KOPT-K1 (cell line): ENCODE measurements around the gene NCS1.

Source experiments
- H3K27ac ChIP-seq: fragments of 200-600 bp; sonication (generic); 2 replicates; pipeline ENCODE4 v1.5.1; 2016; ENCODE audit warnings: antibody characterized with exemption, mild to moderate bottlenecking, low read depth, low read length; ENCODE audit not compliant: poor library complexity, severe bottlenecking
- H3K36me3 ChIP-seq: fragments of 200-600 bp; sonication (generic); 2 replicates; pipeline ENCODE4 v1.5.1; 2017; ENCODE audit warnings: antibody characterized with exemption, mild to moderate bottlenecking, low read length, moderate library complexity; ENCODE audit not compliant: insufficient read depth
- H3K9me3 ChIP-seq: fragments of 200-600 bp; sonication (generic); 2 replicates; pipeline ENCODE4 v1.5.1; 2017; ENCODE audit warnings: antibody characterized with exemption, low read length, mild to moderate bottlenecking; ENCODE audit not compliant: insufficient read depth, poor library complexity, severe bottlenecking

NCS1 gene

GRCh38 chr9:130204959-130205358, 32.8 kb downstream of the NCS1 start:
- H3K9me3 ChIP-seq: no peaks in the 10 kb centered on the region
- no peak overlapping the region for H3K27ac ChIP-seq
- no peaks in the 10 kb centered on the region for H3K36me3 ChIP-seq

- Histone ChIP-seq H3K27ac (no peak overlapping the region), H3K9me3 (no peaks in the 10 kb centered on the region), H3K36me3 (no peaks in the 10 kb centered on the region)
Measured at GRCh38 chr9:130205912-130206311, 33.7 kb downstream of the NCS1 start.

DNA sequence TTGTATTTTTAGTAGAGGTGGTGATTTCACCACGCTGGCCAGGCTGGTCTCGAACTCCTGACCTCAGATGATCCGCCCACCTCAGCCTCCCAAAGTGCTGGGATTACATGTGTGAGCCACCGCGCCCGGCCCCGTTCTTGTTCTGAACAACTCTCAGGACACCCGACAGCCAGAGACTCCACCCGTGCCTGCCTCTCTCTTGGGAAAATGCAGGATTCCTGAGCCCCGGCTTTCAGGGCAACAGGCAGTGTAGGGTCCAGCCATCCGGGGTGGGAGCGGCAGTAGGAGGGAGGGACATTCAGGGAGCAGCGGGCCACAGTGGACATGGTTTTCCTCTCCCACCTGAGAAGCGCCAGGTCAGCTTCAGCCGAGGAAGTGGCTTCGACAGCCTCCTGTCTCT, 34.4 kb downstream of the NCS1 start:
- H3K27ac ChIP-seq: no peak overlapping the region
- H3K36me3 ChIP-seq: no peaks in the 10 kb centered on the region
- no peaks in the 10 kb centered on the region for H3K9me3 ChIP-seq

DNA sequence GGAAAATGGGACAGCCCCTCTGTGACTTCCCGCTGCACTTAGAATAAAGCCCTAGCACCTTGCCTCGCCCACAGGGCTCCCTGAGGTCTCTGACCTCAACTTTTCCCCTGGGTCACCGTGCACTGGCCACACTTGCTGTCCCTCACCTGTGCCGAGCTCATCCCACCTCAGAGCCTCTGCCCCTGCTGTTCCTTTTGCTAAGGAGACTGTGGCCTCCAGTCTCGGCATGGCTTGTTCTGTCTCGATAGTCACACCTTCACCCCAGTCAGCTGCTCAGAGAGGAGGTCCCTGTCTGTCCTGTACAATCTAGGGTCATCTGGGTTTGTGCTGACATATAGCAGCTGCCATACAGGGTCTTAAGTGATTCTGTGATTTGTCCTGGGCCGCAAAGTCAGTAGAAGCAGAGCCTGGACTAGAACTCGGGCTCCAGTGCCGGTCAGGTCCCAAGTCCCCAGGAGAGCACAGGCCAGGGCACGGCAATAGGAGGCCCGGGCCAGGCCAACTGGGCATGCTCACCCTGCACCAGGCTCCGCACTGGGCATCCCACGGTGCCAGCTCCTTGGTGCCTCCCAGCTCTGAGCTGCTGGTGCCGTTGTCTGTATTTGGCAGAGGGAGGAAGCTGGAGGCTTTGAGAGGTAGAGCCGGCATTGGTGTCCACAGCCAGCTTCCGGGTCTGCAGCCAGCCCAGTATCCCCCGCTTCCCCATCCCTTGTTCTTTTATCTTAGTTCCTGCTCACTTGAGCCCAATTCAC, 35.2 kb downstream of the NCS1 start:
- Histone ChIP-seq H3K27ac (no peak overlapping the region), H3K9me3 (no peaks in the 10 kb centered on the region), H3K36me3 (no peaks in the 10 kb centered on the region)

- Histone ChIP-seq H3K36me3 (no peaks in the 10 kb centered on the region), H3K9me3 (no peaks in the 10 kb centered on the region), H3K27ac (no peak overlapping the region)
Measured at GRCh38 chr9:130208600-130209347, 36.6 kb downstream of the NCS1 start.

DNA sequence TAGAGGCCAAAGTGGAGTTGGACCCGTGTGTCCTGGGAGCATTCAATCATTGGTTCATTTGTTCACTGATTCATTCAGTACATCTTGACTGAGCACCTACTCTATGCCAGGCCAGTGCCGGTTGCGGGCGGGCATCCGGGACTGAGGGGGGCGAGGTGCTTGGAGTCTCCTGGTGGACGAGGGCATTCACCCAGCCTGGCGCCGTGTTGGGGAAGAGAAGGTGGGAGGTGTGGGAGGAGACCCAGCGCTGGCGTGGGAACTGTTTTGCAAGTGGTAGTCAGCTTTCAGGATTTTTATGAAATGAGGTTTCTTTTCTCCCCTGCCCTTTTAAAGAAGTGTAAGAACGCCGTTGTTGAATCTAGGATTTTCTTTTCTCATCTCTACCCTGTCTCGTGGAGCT, 37.2 kb downstream of the NCS1 start:
- Histone ChIP-seq H3K36me3 (no peaks in the 10 kb centered on the region), H3K27ac (no peak overlapping the region), H3K9me3 (no peaks in the 10 kb centered on the region)

GRCh38 chr9:130211548-130212226, 39.5 kb downstream of the NCS1 start:
- Histone ChIP-seq H3K36me3 (no peaks in the 10 kb centered on the region), H3K9me3 (no peaks in the 10 kb centered on the region), H3K27ac (no peak overlapping the region)

GRCh38 chr9:130212543-130213297, 40.5 kb downstream of the NCS1 start:
- Histone ChIP-seq H3K9me3 (no peaks in the 10 kb centered on the region), H3K36me3 (no peaks in the 10 kb centered on the region), H3K27ac (no peak overlapping the region)

DNA sequence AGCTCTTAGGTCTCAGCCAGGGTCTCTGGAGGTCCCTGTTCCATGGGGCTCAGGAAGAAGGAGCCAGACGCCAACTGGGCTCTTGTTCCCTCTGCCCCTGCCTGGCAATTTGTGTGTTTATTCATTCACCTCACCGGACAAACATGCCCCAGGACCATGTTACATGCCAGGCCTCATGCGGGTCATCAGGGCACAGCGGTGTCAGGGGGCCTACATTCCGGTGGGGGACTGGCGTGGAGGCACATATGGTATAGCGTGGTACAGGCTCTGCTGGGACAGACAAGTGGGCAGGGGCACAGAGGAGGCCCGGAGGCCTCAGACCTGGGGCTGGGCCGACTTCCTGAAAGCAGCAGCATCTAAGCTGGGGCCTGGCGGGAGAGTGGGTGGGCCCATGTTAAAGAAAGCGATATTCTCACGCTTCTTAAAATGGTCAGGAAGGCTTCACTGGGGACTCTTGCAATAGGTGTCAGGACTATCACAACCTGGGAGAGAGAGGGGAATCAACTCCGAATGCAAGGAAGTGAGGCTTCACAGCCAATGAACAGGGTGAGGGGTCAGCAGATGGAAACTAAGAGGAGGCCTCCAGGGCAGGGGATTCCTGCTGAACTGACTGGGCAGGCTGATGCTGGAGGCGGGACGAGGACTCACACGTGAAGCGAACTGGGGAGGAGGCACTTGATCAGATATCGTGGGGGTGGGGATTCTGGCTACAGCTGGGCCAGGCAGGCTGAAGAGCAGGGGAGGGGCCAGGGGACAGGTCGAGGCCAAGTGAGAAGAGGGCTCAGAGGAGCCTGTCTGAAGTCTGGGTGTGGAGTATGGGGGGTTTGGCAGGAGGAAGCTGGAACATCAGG, 41.9 kb downstream of the NCS1 start:
- no peak overlapping the region for H3K27ac ChIP-seq
- H3K36me3 ChIP-seq: no peaks in the 10 kb centered on the region
- H3K9me3 ChIP-seq: no peaks in the 10 kb centered on the region

DNA sequence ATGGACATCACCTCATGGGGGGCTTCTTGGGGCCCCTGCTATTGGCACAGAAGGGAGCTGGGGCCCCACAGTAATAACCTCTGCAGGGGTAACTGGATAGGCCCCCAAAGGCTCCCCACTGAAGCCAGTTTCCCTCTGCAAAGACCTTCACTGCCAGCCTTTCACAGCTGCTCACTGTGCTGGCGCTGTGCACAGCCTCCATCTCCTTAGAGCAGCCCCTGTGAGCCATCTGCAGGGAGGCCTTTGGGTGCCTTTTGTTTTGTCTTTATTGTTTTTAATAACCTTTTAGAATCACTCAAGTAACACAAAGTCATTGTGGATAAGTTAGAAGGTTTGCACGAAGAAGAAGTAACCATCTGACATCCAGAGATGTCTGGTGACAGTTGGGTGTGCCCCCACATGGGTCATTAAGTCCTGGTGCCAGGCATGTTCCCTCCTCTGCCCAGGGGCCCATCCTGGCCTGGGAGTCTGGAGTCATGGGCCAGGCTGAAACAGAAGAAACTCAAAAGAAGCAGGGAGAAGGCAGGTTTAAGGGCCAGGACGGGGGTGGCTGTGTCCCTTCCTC, 42.7 kb downstream of the NCS1 start:
- H3K9me3 ChIP-seq: no peaks in the 10 kb centered on the region
- no peaks in the 10 kb centered on the region for H3K36me3 ChIP-seq
- no peak overlapping the region for H3K27ac ChIP-seq

GRCh38 chr9:130215341-130216119, 43.3 kb downstream of the NCS1 start:
- H3K36me3 ChIP-seq: no peaks in the 10 kb centered on the region
- no peak overlapping the region for H3K27ac ChIP-seq
- no peaks in the 10 kb centered on the region for H3K9me3 ChIP-seq

DNA sequence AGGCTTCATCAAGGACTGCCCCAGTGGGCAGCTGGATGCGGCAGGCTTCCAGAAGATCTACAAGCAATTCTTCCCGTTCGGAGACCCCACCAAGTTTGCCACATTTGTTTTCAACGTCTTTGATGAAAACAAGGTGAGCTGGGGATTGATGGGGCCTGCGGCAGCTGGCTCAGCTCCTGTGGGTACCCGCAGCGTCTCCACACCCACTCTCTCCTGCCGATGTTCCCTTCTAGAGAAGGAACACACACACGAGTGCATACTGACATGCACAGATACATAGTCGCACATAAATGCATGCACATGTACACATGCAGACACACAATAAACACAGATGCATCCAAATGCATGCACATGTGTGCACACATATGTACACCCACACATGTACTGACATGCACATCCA, 45.6 kb downstream of the NCS1 start:
- Histone ChIP-seq H3K9me3 (no peaks in the 10 kb centered on the region), H3K27ac (no peak overlapping the region)

DNA sequence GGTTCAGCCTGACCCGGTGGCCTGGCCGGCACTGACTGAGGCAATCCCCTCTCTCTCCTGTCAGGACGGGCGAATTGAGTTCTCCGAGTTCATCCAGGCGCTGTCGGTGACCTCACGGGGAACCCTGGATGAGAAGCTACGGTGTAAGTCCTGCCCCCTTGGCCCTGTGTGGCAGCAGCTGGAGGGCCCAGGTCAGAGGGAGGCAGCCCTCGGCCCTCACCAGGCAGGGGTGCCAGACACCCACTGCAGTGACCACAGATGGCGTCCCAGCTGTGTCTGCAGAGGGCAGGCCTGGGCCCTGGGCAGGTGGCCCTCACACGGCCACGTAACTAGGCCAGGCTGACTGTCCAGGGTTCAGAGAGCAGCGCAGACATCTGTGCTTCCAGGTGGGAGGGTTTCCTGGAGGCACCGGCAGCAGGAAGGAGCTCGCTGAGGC, 47.5 kb downstream of the NCS1 start:
- Histone ChIP-seq H3K9me3 (no peaks in the 10 kb centered on the region), H3K36me3 (no peaks in the 10 kb centered on the region), H3K27ac (no peak overlapping the region)

More for the DNA sequence above, 45.6 kb downstream of the NCS1 start:
- H3K36me3 ChIP-seq: no peaks in the 10 kb centered on the region
